Kidney (tissue), 14 donors: ENCODE data around the gene OTX1. TPM values are rescaled to one million over a fixed set of nuclear protein-coding genes. Genes with fewer than 3 reads are reported as not detected.

Experiments used
- DNase-seq, 5 donors: peaks; one replicate each; pipeline ENCODE4 v3.0.0-alpha.2; 2013 to 2020
- FAIRE-seq: peaks from 2 replicates; lab custom pipeline; 2012; peaks lifted over from hg19 to GRCh38; lab: Jason Lieb, UNC
- H3K27ac ChIP-seq, 2 donors: one replicate each; pipeline ENCODE4 v1.7.0; 2013; ENCODE audit warnings: low read depth in 2 of 2, low read length in 2 of 2, inconsistent platforms in 1 of 2
- H3K27me3 ChIP-seq: one replicate; pipeline ENCODE4 v1.7.1; 2013; ENCODE audit warnings: low read length, inconsistent platforms; ENCODE audit not compliant: control insufficient read depth, insufficient read depth
- H3K36me3 ChIP-seq, 3 donors: one replicate each; pipeline versions ENCODE4 v1.7.0 to v1.7.1; 2013; ENCODE audit warnings: low read length in 3 of 3, control low read depth in 1 of 3, inconsistent platforms in 1 of 3; ENCODE audit not compliant: insufficient read depth in 3 of 3, control insufficient read depth in 2 of 3
- H3K4me1 ChIP-seq, 3 donors: one replicate each; pipeline versions ENCODE4 v1.7.0 to v1.7.1; 2013; ENCODE audit warnings: low read length in 3 of 3, inconsistent platforms in 1 of 3, low read depth in 1 of 3; ENCODE audit not compliant: control insufficient read depth in 2 of 3, insufficient read depth in 2 of 3
- H3K4me3 ChIP-seq, 3 donors: one replicate each; pipeline versions ENCODE4 v1.7.0 to v1.8.1; 2013; ENCODE audit warnings: low read length in 3 of 3, control low read depth in 1 of 3, inconsistent platforms in 1 of 3
- H3K9ac ChIP-seq, 3 donors: one replicate each; pipeline versions ENCODE4 v1.7.0 to v1.7.1; 2013; ENCODE audit warnings: low read length in 3 of 3, control low read depth in 1 of 3, inconsistent platforms in 1 of 3
- H3K9me3 ChIP-seq, 3 donors: one replicate each; pipeline versions ENCODE4 v1.7.0 to v1.7.1; 2013; ENCODE audit warnings: low read length in 3 of 3, control low read depth in 1 of 3, inconsistent platforms in 1 of 3; ENCODE audit not compliant: control insufficient read depth in 2 of 3, insufficient read depth in 1 of 3
- CTCF ChIP-seq: IDR thresholded peaks from 3 replicates; pipeline ENCODE4 v1.5.1; 2012; ENCODE audit warnings: mild to moderate bottlenecking, moderate library complexity, borderline replicate concordance; ENCODE audit not compliant: insufficient read depth; ENCODE audit errors: extremely low read depth
- intact Hi-C: fragments of 100-400 bp; cut with DNase I; formaldehyde crosslinking; loops from one replicate; pipeline ENCODE4 v1.11.1; 2022
- polyA plus RNA-seq: library from polyadenylated mRNA; stranded (reverse); fragments of 350-450 nt; fragmentation: Illumina TruSeq; extraction: RNeasy Lipid Tissue Mini Kit (QIAGEN cat#74804); gene quantifications from one replicate; pipeline ENCODE4 v1.2.3, GENCODE V29; 2014; ENCODE audit warnings: low read depth, low replicate concordance; ENCODE audit not compliant: insufficient read depth
- total RNA-seq: library from RNA; stranded (reverse); fragmentation: NEBNext Ultra II Directional; extraction: Animal tissue kit (Norgen Biotek cat#: 25700); gene quantifications from one replicate; pipeline ENCODE4 v1.2.1, GENCODE V29; 2021
- donor health status: control.
- donor health status: control.
- donor health status: control.
- donor health status: control.
- donor health status: control.
- donor health status: DM: yes; HTN: yes; CAD: no.
- donor health status: Normal renal cell carcinoma (clear cell type).

The OTX1 gene
- total and polyA plus RNA-seq, 2 donors from 2014 or later, result not detected

GRCh38 chr2:63060472-63060991 lies 9.9 kb downstream of the OTX1 start:
- H3K4me3 ChIP-seq, result no peak overlapping the region
- no peak for TF ChIP-seq CTCF
- no peak for FAIRE-seq
- H3K4me1 ChIP-seq, result peaks cover 0 to 12% (median 0%) of the 10 kb centered on the region in 3 donors
- intact Hi-C loops, result no loop called here
- H3K27me3 ChIP-seq, result peaks cover 79% of the 10 kb centered on the region
- H3K36me3 ChIP-seq, result no peaks in the 10 kb centered on the region
- H3K27ac ChIP-seq, result no peak overlapping the region
- peaks cover 0 to 2% (median 0%) of the 10 kb centered on the region in 3 donors for H3K9me3 ChIP-seq
- peak in 1 of 5 donors; percentile 44 for DNase-seq
- no peak overlapping the region for H3K9ac ChIP-seq

- Histone ChIP-seq H3K27ac (no peak overlapping the region), H3K9ac (no peak overlapping the region), H3K4me3 (no peak overlapping the region), H3K36me3 (no peaks in the 10 kb centered on the region), H3K4me1 (peaks cover 0 to under 1% (median 0%) of the 10 kb centered on the region in 3 donors), H3K9me3 (peaks cover 0 to 2% (median 0%) of the 10 kb centered on the region in 3 donors), H3K27me3 (peaks cover 69% of the 10 kb centered on the region)
- DNase-seq (no peak), FAIRE-seq (no peak)
- no peak for TF ChIP-seq CTCF
- intact Hi-C loops, result no loop called here
Observed at GRCh38 chr2:63064197-63064596, 13.6 kb downstream of the OTX1 start.

GRCh38 chr2:63064661-63065060 lies 14.0 kb downstream of the OTX1 start:
- no peak overlapping the region for H3K4me3 ChIP-seq
- no peak overlapping the region for H3K9ac ChIP-seq
- peaks cover 0 to 2% (median 0%) of the 10 kb centered on the region in 3 donors for H3K9me3 ChIP-seq
- H3K27me3 ChIP-seq, result peaks cover 67% of the 10 kb centered on the region
- no peak for TF ChIP-seq CTCF
- no peaks in the 10 kb centered on the region for H3K36me3 ChIP-seq
- no peak overlapping the region for H3K27ac ChIP-seq
- FAIRE-seq (no peak), DNase-seq (no peak)
- intact Hi-C loops, result no loop called here
- H3K4me1 ChIP-seq, result no peaks in the 10 kb centered on the region

GRCh38 chr2:63066265-63066664 lies 15.6 kb downstream of the OTX1 start:
- no peak overlapping the region for H3K27ac ChIP-seq
- FAIRE-seq (no peak), DNase-seq (no peak)
- no peaks in the 10 kb centered on the region for H3K9me3 ChIP-seq
- TF ChIP-seq CTCF, result no peak
- H3K27me3 ChIP-seq, result peaks cover 52% of the 10 kb centered on the region
- no peak overlapping the region for H3K9ac ChIP-seq
- intact Hi-C loops, result no loop called here
- no peaks in the 10 kb centered on the region for H3K4me1 ChIP-seq
- no peaks in the 10 kb centered on the region for H3K36me3 ChIP-seq
- H3K4me3 ChIP-seq, result no peak overlapping the region
